Measurements from ENCODE around the gene MRPL36.

Gene MRPL36

GRCh38 chr5:1795506-1795905, 4.1 kb downstream of the MRPL36 start:
- DNase-seq, result no peak

DNA sequence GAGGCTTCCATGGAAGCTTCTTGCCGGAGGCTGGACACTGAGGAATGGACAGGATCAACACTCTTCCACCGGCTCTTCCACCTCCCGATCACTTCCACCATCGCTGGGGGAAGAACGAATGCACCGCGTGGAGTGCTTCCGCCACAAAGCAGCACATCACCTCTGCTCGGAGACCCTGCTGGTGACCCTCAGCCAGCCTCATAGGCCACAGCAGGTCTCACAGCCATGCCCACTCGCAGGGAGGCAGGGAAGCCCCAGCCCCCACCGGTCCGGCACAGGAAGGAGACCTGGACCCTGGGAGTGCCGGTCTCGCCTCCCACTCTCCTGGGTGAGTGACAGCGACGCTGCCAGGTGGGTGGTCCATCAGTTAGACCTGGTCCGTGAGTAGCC, 4.7 kb downstream of the MRPL36 start:
- no peak for DNase-seq

DNA sequence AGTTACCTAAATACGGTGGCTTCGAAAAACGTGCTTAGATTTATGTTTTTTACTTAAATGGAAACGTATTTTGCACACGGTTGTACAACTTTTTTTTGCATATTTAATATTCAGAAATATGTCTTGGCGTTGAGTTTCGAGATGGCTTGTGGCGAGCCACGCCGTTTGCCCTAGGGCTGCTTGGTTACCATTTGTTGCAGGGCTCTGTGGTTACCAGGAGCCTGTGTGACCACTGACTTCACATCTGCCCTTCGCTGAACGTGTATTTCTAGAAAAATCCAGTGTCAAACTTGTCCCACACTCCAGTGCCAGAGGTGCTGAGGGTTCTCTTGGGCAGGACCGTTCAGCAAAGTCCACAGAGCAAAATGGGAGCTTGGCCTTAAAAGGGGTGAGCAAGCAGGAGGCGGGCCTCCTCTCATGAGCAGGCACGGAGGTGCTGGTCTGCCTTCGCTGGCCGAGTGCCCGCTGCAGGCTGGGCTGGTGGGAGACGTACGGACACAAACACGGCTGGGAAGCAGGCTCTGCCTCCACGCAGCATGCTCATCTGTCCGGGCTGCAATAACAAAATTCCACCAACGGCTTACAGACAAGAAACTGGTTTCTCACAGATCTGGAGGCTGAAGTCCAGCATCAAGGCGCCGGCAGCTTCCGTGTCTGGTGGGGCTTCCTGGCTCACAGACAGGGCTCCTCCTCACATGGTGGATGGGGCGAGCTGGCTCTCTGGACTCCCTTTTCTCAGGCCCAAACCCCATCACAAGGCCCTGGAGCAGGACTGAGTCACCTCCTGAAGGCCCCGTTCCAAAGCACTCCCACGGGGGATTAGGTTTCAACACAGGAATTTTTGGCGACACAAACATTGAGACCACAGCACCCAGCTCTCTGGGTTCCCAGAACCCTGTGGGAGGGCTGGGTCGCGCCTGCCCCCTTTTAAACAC, 5.4 kb downstream of the MRPL36 start:
- DNase-seq, result peak; percentile 11

- DNase-seq, result peak; percentile 56
These were observed 6.3 kb downstream of the MRPL36 start for GRCh38 chr5:1793301-1793740.

DNA sequence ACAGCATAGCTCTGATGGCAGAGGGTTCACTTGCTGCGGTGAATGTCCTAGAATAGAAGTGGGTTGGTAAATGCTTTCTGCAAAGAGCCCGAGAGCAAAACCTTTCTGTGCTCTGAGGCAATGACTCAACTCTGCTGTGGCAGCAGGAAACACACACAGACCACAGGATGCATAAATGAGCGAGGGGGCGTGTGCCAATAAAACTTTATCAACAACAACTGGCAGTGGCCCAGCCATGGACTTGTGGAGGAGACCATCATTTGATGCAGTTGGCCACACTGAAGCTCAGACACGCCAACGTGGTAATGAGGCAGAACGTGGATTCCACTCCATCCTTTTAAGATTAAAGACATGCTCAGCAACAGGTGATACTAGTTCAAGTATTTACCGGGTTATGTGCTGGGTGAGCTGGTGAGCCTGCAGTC, 6.8 kb downstream of the MRPL36 start:
- DNase-seq, result peak; percentile 95

- no peak for DNase-seq
These were observed 8.5 kb downstream of the MRPL36 start for GRCh38 chr5:1791176-1791575.

DNA sequence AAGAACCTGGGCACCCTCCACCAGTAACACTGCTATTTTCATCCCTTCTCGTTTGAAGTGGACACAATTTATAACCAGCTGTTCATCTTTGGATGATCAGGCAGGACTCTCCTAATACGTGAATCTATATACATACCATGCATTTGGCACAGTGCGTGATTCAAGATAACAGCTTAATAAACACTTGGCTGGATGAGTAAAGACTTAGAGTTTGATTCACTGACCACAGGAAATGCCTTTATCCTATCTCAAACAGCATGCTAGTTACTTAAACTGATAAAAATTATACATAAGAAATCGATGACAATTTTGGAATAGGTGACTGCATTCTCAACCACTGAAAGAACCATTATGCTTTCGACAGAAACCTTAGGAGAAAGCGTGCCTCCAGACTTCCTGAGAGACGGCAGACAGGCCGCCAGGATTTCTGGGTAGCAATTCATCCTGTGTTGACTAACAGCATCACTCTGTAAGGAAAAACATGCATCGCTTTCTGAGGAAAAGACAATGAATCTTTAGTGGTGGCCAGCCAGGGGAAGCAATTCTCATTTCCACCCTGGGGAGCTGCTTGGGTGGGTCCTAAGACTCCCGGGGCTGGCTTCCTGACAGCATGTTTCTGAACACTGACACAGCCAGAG, 9.7 kb downstream of the MRPL36 start:
- DNase-seq, result no peak

DNA sequence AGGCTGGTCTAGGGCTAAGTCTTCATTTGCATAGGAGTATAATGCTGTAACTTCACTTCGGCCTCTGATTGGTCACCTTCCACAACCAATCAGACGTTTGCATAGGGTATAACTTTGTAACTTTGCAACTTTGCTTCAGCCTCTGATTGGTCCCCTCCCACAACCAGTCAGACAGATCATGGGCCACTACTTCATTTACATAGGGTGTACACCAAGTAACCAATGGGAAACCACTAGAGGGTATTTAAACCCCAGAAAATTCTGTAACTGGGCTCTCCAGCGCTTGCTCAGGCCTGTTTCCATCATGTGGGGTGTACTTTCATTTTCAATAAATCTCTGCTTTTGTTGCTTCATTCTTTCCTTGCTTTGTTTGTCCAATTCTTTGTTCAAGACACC, 10.2 kb downstream of the MRPL36 start:
- DNase-seq, result peak; percentile 67

DNA sequence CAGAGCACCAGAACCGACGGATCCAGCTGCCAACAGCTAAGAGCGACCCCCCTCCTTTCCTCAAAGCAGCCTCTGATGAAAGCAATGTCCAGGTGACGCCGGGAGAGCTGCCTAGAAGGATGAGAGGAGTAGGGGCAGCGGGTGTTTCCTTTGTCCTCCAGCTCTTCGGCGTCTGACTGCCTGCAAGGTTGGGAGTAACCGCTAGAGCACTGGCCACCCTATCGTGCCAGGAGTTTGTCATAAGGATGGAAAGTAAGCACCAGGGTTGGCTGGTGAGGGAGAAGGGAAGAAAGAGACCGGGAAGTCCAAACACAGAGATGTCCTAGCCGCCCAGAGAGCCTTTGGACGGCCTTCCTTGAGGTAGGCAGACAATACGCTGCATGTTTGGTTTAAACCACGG, 10.8 kb downstream of the MRPL36 start:
- no peak for DNase-seq

DNA sequence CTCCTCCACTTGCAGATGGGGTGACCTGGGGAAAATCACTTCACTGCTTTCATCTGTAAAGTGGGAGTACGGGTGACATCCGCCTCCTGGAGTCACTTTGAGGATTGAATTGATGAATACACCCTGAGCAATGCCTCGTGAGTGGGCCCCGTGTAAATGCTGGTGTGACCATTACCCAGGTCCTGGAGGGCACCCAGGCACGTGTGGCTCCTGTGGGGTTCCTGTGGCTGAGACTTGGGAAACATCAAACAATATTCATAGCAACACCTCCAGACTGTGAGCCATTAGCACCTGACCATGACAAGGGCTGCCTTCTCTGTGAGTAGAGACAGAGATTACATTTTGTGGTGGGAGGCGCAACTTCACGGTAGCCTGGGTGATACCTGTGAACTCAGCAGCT, 11.4 kb downstream of the MRPL36 start:
- DNase-seq, result no peak

DNA sequence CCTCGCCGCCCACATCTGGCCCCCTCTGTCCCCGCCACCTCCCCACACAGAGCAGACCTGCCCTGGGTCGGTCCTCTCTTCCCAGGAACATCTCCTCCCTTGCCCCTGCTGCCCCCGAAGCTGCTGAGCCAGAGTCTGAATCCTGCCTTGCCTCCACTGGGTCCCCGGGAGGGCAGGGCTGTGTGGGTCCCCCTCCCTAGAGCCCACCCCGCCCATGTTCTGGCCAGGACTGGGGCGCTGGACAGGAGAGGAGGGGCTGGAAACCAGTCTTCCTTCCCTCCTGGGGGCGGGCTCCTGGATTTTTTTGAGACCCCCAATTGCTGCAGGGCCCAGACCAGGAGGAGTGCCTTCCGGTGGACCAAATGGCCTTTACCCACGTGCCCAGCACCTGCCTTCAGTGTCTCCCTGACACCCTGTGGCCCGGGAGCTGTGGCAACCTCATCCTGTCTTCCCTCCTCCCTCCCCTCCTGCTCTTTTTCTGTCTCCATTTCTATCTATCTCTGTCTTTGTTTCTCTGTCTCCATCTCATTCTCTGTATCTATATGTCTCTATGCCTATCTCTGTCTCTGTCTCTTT, 12.1 kb downstream of the MRPL36 start:
- no peak for DNase-seq

GRCh38 chr5:1786621-1787471, 12.8 kb downstream of the MRPL36 start:
- DNase-seq, result no peak

DNA sequence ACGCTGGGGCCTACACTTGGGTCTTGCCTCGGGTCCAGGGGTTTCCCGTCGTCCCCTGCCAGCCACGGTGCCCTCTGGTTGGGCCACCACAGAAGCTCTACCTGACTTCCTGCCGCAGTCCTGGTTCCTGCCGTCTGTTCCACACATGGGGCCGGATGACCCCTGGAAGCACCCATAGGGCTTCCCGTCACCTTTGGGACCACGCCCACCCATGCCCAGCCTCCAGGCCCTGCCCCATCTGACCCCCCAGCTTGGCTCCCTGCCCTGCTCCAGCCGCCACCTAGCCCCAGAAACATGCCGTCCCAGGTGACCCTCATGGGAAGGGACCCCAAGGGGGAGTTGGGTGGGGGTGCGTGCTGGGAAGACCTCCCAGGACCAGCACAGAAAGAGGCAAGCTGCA, 13.7 kb downstream of the MRPL36 start:
- no peak for DNase-seq

- no peak for DNase-seq
These were observed 14.6 kb downstream of the MRPL36 start for GRCh38 chr5:1785062-1785461.

DNA sequence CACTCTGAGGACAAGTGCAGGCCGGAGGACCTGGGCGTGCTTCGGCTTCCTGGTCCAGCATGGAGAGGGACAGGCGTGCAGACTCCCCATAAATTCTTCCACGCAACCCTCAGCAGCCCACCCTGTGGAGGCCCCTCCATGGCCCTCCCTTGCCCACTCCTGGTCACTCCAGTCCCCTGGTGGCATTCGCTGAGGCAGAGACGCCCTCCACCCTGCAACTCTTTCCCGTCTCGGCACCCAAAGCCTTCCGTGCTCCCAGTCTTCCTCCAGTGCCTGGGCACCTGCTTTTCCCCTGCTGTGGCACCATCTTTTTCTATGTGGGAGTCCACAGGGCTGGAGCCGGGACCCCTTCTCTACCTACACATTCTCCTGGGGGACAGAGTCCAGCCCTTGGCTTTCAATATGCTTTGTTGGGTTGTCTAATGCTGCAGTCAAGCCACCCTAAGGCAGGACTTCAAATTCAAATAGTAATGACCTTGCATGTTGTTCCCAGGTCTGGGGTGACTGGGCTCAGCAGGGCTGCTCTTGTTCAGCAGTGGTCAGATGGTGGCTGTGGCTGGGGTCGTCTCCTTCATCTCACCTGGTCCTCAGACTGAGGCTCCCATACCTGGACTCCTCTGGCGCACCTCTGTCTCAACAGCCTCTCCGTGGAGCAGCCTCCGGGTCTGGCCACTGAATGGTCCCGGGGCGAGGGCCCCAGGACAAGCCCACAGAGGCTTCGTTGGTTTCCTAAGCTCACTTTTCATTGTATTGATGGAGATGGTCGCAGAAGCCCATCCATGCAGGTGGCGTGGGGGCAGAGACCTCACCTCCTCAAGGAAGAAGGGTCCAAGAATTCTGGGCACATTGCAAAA, 15.2 kb downstream of the MRPL36 start:
- no peak for DNase-seq

GRCh38 chr5:1783216-1783554, 16.5 kb downstream of the MRPL36 start:
- DNase-seq, result no peak

DNA sequence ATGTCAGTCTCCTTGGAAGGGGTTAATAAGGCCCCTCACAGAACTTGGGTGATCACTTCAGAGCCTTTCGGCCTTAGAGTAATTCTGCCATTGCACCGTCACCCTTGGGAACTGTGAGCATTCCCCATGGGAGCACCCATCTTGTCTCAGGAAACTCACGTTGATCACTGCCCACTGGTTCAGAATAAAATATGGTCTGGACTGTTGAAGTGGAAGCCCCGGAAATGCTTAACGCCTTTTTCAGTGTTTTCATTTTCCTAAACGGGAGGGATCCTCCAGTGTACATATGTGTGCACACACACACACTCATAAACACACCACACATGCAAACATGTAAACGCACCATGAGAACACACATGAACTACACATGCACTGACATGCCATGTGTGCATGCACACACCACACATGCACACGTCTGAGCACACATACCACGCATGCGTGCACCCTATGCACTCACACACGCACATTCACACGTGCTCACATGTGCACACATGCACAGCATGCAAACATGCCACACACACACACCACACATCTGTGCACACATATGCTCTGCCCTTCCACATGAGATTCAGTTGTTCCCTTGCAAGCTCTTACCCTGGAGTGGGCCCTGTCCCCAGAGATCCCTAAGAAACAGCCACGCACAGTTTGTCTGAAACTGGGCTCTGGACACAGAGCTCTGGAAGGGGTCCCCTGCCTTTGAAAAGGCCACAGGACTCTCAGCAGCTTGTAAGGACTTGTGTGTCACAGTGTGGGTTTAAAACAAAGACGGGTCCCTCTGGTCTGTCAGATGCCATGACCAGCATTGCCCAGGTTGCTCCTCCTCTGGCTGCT, 17.0 kb downstream of the MRPL36 start:
- DNase-seq, result no peak

DNA sequence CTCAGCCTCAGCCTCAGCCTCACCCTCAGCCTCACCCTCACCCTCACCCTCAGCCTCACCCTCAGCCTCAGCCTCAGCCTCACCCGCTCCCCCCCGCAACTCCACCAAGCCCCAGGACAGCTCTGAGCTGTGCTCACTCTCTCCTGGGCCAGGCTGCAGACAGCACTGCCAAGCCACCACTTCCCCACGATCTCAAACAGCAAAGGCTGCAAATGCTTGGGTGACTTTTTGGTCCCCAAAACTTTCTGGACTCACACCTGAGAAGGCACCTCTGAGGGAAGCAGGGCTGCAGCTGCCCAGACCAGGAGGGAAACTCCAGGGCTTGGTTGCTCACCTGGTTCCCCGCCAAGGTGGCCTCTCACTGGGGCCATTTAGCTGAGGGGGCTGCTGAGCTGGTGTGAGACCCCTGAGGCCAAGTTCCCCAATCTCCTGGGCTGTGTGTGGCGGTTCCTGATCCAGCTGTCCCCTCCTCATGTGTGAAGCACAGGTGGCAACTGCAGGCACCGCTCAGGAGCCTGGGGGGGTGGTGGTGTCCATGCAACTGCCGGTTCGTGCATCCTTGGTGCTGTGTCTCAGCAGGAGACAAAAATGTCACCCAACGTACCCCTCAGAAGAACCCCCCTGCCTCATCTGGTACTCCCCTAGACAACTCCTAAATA, 17.8 kb downstream of the MRPL36 start:
- no peak for DNase-seq

GRCh38 chr5:1781107-1781506, 18.5 kb downstream of the MRPL36 start:
- DNase-seq, result no peak

GRCh38 chr5:1780614-1780930, 19.1 kb downstream of the MRPL36 start:
- DNase-seq, result no peak

Measured in activated CD4-positive, alpha-beta T cell treated with anti-CD3 and anti-CD28 coated beads, Interleukin-2, amount 50 U/mL, for 16 hours (primary cell).